ENCODE data around the gene KCNK7.

The KCNK7 gene

DNA sequence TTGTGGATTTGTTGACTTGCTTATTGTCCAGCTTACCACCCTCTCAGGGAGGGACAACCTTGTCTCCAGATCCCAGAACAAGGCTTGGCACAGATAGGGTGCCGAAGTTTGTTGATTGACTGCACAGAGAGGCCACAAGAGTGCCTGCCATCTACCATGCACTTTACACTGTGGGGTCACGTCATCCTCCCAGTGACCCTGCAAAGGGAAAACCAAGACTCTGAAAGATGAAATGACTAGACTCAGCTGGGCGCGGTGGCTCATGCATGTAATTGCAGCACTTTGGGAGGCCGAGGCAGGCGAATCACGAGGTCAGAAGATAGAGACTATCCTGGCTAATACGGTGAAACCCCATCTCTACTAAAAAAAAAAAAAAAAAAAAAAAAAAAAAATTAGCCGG is 32.8 kb downstream of the KCNK7 start:
- DNase-seq (ENCODE audit: low read depth) = no peak
- no peak overlapping the region for H3K4me3 ChIP-seq (ENCODE audit: low read depth, low read length)

DNA sequence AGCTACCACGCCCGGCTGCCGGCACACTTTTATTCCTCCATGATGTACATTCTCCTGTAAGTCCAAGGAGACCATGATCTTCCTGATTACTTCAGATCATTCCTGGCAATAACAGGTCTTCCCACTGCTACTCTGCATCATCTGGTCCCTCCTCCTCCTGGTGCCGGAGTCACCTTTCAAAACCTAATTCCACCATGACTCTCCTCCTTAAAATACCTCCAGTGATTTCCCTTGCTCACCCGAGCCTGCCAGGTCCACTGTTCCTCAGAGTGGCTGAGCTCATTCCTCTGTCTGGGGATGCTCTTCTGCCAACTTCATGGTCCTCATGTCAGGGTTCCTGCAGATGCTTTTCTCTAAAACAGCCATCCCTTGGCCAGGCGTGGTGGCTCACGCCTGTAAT is 33.6 kb downstream of the KCNK7 start:
- DNase-seq (ENCODE audit: low read depth) = no peak
- no peak overlapping the region for H3K4me3 ChIP-seq (ENCODE audit: low read depth, low read length)

GRCh38 chr11:65560555-65561418 is 34.8 kb downstream of the KCNK7 start:
- H3K4me3 ChIP-seq (ENCODE audit: low read depth, low read length) = no peak overlapping the region
- no peak for DNase-seq (ENCODE audit: low read depth)

DNA sequence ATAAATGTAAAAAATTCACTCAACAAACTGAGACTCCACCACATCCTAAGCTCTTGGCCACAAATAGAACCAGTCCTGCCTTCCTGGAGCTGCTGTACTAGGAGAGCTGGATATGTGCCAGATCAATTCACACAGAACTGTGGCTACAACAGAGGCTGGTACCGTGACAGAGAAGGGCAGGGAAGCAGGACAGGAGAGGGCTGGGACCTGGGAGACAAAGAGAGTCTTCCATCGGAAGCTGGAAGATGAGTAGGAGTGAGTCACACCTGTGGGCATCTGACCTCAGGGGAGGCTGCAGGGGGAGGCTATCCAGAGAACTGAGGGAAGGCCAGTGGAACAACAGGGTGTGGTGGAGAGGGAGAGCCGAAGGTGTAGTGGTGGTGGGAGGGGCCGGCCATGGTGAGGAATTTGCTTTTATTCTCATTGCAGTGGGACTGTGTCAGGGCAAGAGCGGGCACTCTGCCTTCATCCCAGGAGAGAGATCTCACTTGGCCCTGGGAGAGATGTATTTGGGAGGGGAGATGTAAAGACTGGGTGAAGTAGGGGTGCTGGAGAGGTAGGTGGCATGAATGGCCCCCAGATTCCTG is 35.6 kb downstream of the KCNK7 start:
- H3K4me3 ChIP-seq (ENCODE audit: low read depth, low read length) = no peak overlapping the region
- DNase-seq (ENCODE audit: low read depth) = no peak

DNA sequence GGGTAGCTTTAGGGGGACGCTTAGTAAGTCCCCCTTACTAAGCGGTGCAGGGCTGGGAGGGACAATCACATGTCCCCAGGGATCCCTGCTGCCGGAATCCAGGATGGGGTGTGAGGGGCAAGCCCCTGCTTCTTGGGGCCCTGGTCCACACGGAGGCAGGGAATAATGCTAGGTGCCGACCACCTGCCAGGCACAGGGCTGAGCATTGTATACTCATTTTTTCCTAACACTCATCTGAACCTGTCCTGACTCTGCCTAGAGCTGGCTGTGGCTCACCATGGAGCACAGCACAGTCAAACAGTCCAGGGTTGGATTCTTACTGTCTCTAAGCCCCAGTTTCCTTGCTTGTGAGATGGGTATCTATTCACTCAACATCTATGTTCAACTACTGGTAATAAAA is 36.1 kb downstream of the KCNK7 start:
- no peak overlapping the region for H3K4me3 ChIP-seq (ENCODE audit: low read depth, low read length)
- no peak for DNase-seq (ENCODE audit: low read depth)

- peak overlapping the region; percentile 60 for H3K4me3 ChIP-seq (ENCODE audit: low read depth, low read length)
- no peak for DNase-seq (ENCODE audit: low read depth)
These were observed 36.6 kb downstream of the KCNK7 start for GRCh38 chr11:65558930-65559509.

DNA sequence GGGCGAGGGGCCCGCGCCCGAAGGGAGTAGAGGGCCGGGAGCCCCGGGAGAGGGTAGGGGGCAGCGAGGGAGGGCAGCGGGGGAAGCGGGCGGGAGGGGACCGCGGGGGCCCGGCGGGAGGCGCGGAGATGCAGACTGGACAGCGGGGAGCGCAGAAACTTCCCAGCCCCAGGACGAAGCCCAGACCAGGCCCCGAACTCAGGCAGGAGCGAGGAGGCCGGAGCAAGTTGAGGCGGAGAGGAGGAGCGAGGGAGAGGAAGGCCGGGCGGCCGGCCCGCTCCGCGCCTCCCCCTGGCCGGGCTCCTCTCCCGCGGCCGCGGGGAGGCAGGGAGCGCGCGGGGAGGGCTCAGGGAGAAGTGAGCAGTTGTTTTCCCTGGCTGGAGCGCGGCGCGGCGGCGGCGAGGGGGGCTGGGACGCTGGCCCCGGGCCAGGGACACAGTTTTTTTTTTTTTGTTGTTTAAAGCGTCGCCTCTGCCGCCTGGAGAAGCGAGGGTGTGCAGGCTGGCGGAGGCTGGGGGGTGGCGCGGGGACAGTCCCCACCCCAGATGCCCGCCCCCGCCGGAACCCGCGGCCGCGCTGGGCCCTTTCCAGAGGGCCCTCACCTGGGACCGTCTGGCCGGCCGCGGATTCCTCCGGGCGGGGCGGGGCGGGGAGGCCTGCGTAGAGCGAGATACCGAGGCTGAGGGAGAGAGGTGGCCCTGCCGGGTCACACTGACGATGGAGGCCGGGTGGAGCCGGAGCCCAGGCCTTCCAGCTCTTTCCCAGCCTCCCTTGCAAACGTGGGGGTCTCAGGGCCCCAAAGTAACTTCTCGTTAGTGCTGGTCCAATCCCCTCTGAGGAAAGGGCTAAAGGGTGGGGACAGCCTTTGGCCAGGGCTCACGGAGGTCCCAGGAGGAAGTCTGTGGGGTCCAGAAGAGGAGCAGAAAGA is 37.3 kb downstream of the KCNK7 start, which contains the start of gene LTBP3:
TSS of gene LTBP3 (minus strand) at position 358 of the 928 bp plus-strand sequence. CDS start 400 bp downstream, outside the sequence.
- peak within 1 kb of the TSS; percentile 60 for H3K4me3 ChIP-seq (ENCODE audit: low read depth, low read length)
- DNase-seq (ENCODE audit: low read depth) = no peak

DNA sequence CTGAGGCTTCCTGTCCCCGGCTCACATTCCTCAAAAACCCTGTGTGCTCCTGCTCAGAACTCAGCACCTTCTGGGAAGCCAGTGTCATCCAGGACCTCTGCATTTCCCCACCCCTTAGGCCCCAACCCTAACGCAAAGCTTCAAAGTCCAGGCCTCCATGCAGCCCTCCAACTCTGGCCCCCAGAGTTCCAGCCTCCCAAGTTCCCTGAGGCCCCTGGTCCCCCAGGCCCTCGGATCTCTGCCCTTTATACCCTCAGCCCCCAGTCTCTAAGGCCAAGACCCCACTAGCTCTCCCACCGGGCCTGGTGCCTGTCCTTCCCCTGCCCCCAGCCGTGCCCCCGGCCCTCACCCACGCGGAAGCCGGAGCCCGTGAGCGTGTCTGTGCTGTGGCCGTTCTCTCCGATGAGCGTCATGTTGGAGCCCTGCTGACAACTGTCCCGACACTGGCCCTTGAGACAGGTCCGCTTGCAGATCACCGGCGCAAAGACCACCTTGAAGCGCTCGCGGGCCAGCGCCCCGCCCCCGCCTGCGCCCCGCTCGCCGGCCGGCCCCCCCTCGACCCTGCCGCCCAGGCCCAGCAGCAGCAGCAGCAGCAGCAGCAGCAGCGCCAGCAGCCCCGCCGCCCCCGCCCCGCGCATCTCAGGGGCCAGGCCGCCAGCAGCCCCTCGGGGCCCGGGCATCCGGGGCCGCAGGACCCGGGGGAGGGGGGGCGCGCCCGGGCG is 38.2 kb downstream of the KCNK7 start:
- H3K4me3 ChIP-seq (ENCODE audit: low read depth, low read length) = peak overlapping the region; percentile 60
- no peak for DNase-seq (ENCODE audit: low read depth)

GRCh38 chr11:65556470-65557279 is 38.9 kb downstream of the KCNK7 start:
- H3K4me3 ChIP-seq (ENCODE audit: low read depth, low read length) = peak overlapping the region; percentile 60
- DNase-seq (ENCODE audit: low read depth) = no peak

- DNase-seq (ENCODE audit: low read depth) = peak; percentile 63
- peak overlapping the region; percentile 5 for H3K4me3 ChIP-seq (ENCODE audit: low read depth, low read length)
These were observed 39.8 kb downstream of the KCNK7 start for GRCh38 chr11:65555693-65556231.

DNA sequence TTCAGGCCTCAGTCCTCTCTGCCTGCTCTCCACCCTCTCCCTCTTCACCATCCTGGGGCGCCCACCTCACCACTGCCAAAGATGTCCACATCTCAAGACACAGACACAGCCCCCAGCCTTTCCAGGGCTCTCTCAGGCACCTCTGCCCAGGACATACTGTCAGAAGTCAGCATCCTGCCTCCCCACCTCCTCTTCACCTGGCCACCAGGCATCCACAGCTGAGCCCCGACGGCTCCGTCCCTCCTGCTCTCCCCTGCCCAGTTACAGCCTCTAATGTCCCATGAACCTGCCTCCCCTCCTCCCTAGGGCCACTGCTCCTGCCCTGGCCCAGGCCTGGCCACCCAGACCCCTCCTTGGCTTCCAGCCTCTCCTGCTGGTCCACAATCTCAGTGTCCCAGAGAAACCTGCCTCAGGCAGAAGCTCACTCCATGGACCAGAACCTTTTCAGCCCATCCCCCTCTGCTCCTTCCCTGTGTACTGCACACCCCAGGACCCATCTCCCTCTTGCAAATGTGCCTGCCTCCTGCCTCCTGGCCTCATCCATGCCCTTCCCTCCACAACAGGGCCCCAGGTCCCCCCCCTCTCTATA is 40.7 kb downstream of the KCNK7 start:
- no peak for DNase-seq (ENCODE audit: low read depth)

DNA sequence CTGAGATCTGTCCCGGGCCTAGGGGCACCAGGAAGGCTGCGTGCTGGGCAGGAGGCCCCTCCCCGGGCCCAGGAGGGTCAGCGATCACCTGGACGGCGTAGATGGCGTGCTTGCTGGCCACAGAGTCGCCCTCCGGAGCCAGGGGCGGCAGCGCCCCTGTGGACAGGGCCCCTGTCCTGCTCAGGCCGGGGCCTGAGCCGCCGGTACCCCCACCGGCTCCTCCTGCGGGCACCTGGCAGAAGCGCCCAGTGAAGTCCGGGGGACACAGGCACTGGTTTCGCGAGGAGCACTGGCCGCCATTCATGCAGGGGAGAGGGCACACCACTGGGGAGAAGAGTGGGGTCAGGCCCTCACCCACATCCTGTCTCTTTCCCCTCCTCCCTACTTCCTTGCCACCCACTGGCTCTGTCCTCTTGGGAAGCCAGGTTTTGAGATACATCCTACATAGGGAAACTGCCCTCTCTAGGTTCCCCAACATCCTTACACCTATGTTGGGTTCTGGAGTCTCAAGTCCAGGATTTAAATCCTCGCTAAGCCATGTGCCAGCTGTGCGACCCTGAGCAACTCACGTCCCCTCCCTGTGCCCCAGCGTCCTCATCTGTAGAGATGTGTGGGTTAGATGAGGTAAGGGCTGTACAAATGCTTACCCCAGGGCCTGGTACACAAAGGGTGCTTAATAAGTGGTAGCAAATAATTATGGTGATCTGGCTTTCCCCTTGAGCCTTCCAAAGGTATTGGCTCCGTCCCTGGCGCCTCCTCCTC is 41.4 kb downstream of the KCNK7 start:
- no peak for DNase-seq (ENCODE audit: low read depth)
- H3K4me3 ChIP-seq (ENCODE audit: low read depth, low read length) = no peak overlapping the region

More for the DNA sequence above, 40.7 kb downstream of the KCNK7 start:
- no peak overlapping the region for H3K4me3 ChIP-seq (ENCODE audit: low read depth, low read length)

- no peak for DNase-seq (ENCODE audit: low read depth)
These were observed 42.1 kb downstream of the KCNK7 start for GRCh38 chr11:65553301-65554001.

DNA sequence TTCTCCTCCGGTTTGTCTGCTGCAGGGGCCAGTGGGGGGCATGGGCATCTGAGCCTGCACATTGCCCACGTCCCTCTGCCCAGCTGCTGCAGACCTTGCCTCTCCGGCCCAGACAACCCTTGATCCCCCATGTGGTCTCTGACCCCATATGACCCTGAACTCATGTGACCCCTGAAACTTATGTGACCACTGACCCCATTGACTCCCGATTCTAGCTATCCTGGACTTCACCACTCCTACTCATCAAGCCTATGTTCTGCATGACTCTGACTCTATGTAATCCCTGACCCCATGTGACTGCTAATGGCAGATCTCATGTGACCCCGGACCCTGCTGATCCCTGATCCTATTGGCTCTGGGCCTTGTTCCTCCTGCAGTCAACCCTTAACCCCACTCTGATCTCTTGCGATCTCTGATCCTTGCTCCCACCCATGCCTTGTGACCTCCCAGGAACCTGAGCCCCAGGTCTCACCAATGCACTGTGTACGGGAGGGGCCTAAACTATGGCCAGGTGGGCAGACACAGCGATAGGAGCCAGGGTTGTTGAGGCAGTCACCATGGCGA is 43.1 kb downstream of the KCNK7 start:
- H3K4me3 ChIP-seq (ENCODE audit: low read depth, low read length) = no peak overlapping the region
- no peak for DNase-seq (ENCODE audit: low read depth)

More at GRCh38 chr11:65553301-65554001, 42.1 kb downstream of the KCNK7 start:
- no peak overlapping the region for H3K4me3 ChIP-seq (ENCODE audit: low read depth, low read length)

DNA sequence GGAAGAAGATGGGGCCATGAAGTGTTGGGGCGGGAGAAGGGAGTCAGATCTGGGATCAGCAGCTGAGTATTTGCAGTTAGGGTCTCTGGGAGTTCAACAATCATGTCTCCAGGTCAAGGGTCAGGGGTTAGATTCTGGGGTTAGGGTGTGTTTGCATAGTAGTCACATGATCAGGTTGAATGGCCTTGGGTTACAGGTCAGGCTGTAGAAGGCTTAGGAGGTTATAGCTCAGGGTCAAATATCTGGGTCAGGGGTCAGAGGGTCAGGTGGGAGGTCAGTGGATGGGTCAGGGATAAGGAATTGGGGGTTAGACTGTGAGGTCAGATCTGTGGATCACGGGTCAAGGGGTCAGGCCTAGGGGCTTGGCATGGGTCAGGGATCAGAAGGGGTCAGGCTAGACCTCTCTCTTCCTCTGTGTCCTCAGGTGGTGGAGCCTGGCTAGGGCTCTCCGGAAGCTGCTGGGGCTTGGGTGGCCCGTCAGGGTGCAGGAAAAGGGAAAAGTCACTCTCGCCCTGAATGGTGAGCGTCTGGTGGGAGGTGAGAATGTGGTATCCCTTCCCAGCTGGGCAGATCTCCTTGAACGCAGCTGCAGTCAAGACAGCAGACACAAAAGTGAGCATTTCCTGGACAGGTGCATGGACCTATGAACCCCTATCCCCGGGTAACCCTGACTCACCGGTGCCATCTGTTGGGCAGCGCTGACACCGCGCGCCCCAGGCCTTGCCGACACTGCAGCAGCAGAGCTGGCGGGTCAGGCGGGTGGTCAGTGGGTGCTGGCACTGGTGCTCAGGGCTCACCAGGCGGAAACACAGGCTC is 43.8 kb downstream of the KCNK7 start:
- no peak for DNase-seq (ENCODE audit: low read depth)
- no peak overlapping the region for H3K4me3 ChIP-seq (ENCODE audit: low read depth, low read length)

Measured in skeletal muscle cell (primary cell).